CD4-positive, alpha-beta T cell treated with Interleukin-15 for 1 hour (primary cell): ENCODE data around the gene ALK.

Experiments
- DNase-seq: peaks from one replicate; pipeline ENCODE4 v3.0.0-alpha.2; 2020

The ALK gene

GRCh38 chr2:29213888-29214291 lies 707.5 kb downstream of the ALK start:
- no peak for DNase-seq

GRCh38 chr2:29212009-29212408 lies 709.4 kb downstream of the ALK start:
- DNase-seq = no peak

- no peak for DNase-seq
Measured at GRCh38 chr2:29209551-29209950, 711.8 kb downstream of the ALK start.

GRCh38 chr2:29207352-29208148 lies 713.8 kb downstream of the ALK start:
- DNase-seq = no peak

- DNase-seq = no peak
Measured at GRCh38 chr2:29206941-29207340, 714.4 kb downstream of the ALK start.

GRCh38 chr2:29202819-29203495 lies 718.4 kb downstream of the ALK start:
- DNase-seq = no peak

GRCh38 chr2:29201979-29202378 lies 719.4 kb downstream of the ALK start:
- DNase-seq = no peak

GRCh38 chr2:29196792-29197788 lies 724.3 kb downstream of the ALK start:
- DNase-seq = peak; percentile 70

GRCh38 chr2:29195796-29196195 lies 725.6 kb downstream of the ALK start:
- no peak for DNase-seq

- no peak for DNase-seq
Measured at GRCh38 chr2:29193681-29194080, 727.7 kb downstream of the ALK start.

- no peak for DNase-seq
Measured at GRCh38 chr2:29193111-29193510, 728.3 kb downstream of the ALK start.

GRCh38 chr2:29192526-29192925 lies 728.9 kb downstream of the ALK start:
- no peak for DNase-seq

- no peak for DNase-seq
Measured at GRCh38 chr2:29191817-29192216, 729.6 kb downstream of the ALK start.

- peak; percentile 38 for DNase-seq
Measured at GRCh38 chr2:29189052-29189451, 732.3 kb downstream of the ALK start.

- no peak for DNase-seq
Measured at GRCh38 chr2:29187926-29188325, 733.5 kb downstream of the ALK start.

- DNase-seq = no peak
Measured at GRCh38 chr2:29186817-29187216, 734.6 kb downstream of the ALK start.

- no peak for DNase-seq
Measured at GRCh38 chr2:29184531-29184930, 736.9 kb downstream of the ALK start.

- no peak for DNase-seq
Measured at GRCh38 chr2:29182920-29183319, 738.5 kb downstream of the ALK start.

- DNase-seq = no peak
Measured at GRCh38 chr2:29182334-29182733, 739.1 kb downstream of the ALK start.

GRCh38 chr2:29175338-29175737 lies 746.0 kb downstream of the ALK start:
- no peak for DNase-seq

GRCh38 chr2:29174937-29175336 lies 746.4 kb downstream of the ALK start:
- no peak for DNase-seq

GRCh38 chr2:29166242-29167039 lies 754.9 kb downstream of the ALK start:
- DNase-seq = no peak
